Measurements from ENCODE around the gene TLNRD1. TPM values are rescaled to one million over a fixed set of nuclear protein-coding genes. Genes with fewer than 3 reads are reported as not detected.

The TLNRD1 gene
- total RNA-seq, 1 experiment from 2014 or later = 24.7 TPM

GRCh38 chr15:81037952-81038743 lies 37.4 kb downstream of the TLNRD1 start:
- Histone ChIP-seq H3K4me3 (ENCODE audit: low read depth in 2 of 2, low read length in 2 of 2) (no peak overlapping the region), H3K9me3 (ENCODE audit: control insufficient read depth, insufficient read depth, low read depth, low read length) (no peaks in the 10 kb centered on the region), H3K4me1 (ENCODE audit: control insufficient read depth, insufficient read depth, low read length) (no peaks in the 10 kb centered on the region), H3K27ac (ENCODE audit: low read length) (no peak overlapping the region), H3K27me3 (ENCODE audit: control insufficient read depth, insufficient read depth, low read length) (no peaks in the 10 kb centered on the region), H3K36me3 (ENCODE audit: control insufficient read depth, insufficient read depth, low read length) (no peaks in the 10 kb centered on the region)
- ATAC-seq (no peak), DNase-seq (ENCODE audit: low read depth, low spot score) (no peak)
- TF ChIP-seq CTCF (IDR thresholded peaks at IDR 0.05) = no peak
- in situ Hi-C loops (cut with HindIII; ENCODE audit: low pct_unique_long_range_greater_than_20kb, low sequenced_read_pairs) = no loop called here
- BruUV-seq (replicated peaks) = no TSS peak
- intact Hi-C loops (cut with micrococcal nuclease; ENCODE audit: unreplicated experiment) = no loop called here
- ChIA-PET CTCF (no interaction called here), POLR2A (interaction anchor here (0.7 kb wide), 1 partner anchor 11 kb away, joined by 7 read pairs; no protein-coding TSS in a partner anchor)

DNA sequence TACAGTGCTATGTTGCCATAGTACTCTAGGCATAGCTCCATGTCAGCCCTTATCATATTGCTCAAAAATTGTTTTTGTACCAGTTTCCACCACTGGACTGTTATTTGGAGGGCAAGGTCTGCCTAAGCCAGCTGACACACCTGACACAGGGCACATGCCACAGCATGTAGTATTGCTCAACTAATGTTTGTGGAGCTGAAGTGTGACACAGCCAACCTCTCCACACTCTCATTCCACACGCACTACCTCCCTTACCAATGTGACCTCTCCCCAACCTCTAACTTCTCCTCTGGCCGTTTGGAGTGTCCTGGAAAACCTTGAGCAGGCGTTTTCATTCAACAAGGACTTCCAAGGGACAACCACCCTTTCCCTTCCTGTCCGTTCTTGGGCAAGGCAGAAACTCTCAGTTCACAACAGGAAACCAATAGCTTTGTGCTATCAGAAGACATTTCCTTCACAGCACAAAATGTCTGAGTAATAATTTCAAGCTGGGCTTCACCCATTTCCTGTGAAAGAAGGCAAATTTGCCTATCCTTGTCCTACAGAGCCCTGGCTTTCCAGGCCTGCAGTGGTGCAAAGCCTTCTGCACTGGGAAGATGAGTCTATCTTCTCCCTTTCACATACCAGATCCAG lies 38.4 kb downstream of the TLNRD1 start:
- no peaks in the 10 kb centered on the region for H3K27me3 ChIP-seq (ENCODE audit: control insufficient read depth, insufficient read depth, low read length)
- H3K4me3 ChIP-seq (ENCODE audit: low read depth in 2 of 2, low read length in 2 of 2) = no peak overlapping the region
- ATAC-seq (no peak), DNase-seq (ENCODE audit: low read depth, low spot score) (no peak)
- no peak for TF ChIP-seq POLR2AphosphoS5 (IDR thresholded peaks at IDR 0.05; ENCODE audit: low read depth, low read length)
- TF ChIP-seq CTCF (IDR thresholded peaks at IDR 0.05) = no peak
- no peak for TF ChIP-seq REST (IDR thresholded peaks at IDR 0.05; ENCODE audit: insufficient read depth in 1 of 2, low read depth in 2 of 2, low read length in 1 of 2)
- no peak for TF ChIP-seq TCF7L2 (IDR thresholded peaks at IDR 0.05; ENCODE audit: low read depth, low read length)
- no peak for TF ChIP-seq SIN3A (IDR thresholded peaks at IDR 0.05; ENCODE audit: borderline replicate concordance, insufficient read depth, low read depth, low read length)
- H3K27ac ChIP-seq (ENCODE audit: low read length) = no peak overlapping the region
- H3K4me1 ChIP-seq (ENCODE audit: control insufficient read depth, insufficient read depth, low read length) = no peaks in the 10 kb centered on the region
- intact Hi-C loops (cut with micrococcal nuclease; ENCODE audit: unreplicated experiment) = no loop called here
- in situ Hi-C loops (cut with HindIII; ENCODE audit: low pct_unique_long_range_greater_than_20kb, low sequenced_read_pairs) = no loop called here
- no peaks in the 10 kb centered on the region for H3K36me3 ChIP-seq (ENCODE audit: control insufficient read depth, insufficient read depth, low read length)
- H3K9me3 ChIP-seq (ENCODE audit: control insufficient read depth, insufficient read depth, low read depth, low read length) = no peaks in the 10 kb centered on the region
- CTCF ChIA-PET = no interaction called here
- POLR2A ChIA-PET = no interaction called here
- no TSS peak for BruUV-seq (replicated peaks)
